Endothelial cell of hepatic sinusoid (primary cell): ENCODE measurements around the gene PROP1.
"Not testable (repeated sequence)": the region's sequence is repeated elsewhere in the genome, so short reads cannot be mapped to it uniquely, and the experiment has no call there.

Source experiments
- in situ Hi-C: cut with HindIII; loops from 2 replicates; pipeline ENCODE4 v1.10.0; 2017; ENCODE audit warnings: low sequenced_read_pairs

Gene PROP1

GRCh38 chr5:177947912-177948311, 48.1 kb downstream of the PROP1 start:
- in situ Hi-C loops = not testable (repeated sequence)

- in situ Hi-C loops = not testable (repeated sequence)
Measured at GRCh38 chr5:177945601-177946283, 50.3 kb downstream of the PROP1 start.

GRCh38 chr5:177945145-177945544, 50.9 kb downstream of the PROP1 start:
- in situ Hi-C loops = not testable (repeated sequence)

- in situ Hi-C loops = not testable (repeated sequence)
Measured at GRCh38 chr5:177943805-177944736, 52.0 kb downstream of the PROP1 start.

GRCh38 chr5:177942896-177943295, 53.1 kb downstream of the PROP1 start:
- in situ Hi-C loops = not testable (repeated sequence)
